HEK293T (cell line): ENCODE measurements around the gene UBL7.
"Not testable (repeated sequence)": the region's sequence is repeated elsewhere in the genome, so short reads cannot be mapped to it uniquely, and the experiment has no call there.

Experiments
- CTCF ChIA-PET: fragments of 350-600 bp; formaldehyde crosslinking; extraction: SDS; loops from one replicate; lab custom pipeline; 2021; ENCODE audit warnings: antibody characterized with exemption, inconsistent platforms; lab: Yijun Ruan, JAX
- POLR2A ChIA-PET: fragments of 350-600 bp; formaldehyde crosslinking; extraction: SDS; loops from one replicate; lab custom pipeline; 2020; ENCODE audit warnings: antibody characterized with exemption, inconsistent platforms; lab: Yijun Ruan, JAX
- DNase-seq: peaks from one replicate; pipeline ENCODE4 v3.0.0; 2012; ENCODE audit warnings: mixed read lengths; ENCODE audit errors: extremely low spot score
- ARNT ChIP-seq: fragments of 450-650 bp; IDR thresholded peaks from 2 replicates; pipeline ENCODE4 v1.6.1; 2017; ENCODE audit warnings: mild to moderate bottlenecking
- BHLHE40 ChIP-seq: fragments of 450-650 bp; IDR thresholded peaks from 2 replicates; pipeline ENCODE4 v1.6.1; 2016; ENCODE audit warnings: mild to moderate bottlenecking, moderate library complexity, borderline replicate concordance
- CTBP1 ChIP-seq: fragments of 450-650 bp; IDR thresholded peaks from 2 replicates; pipeline ENCODE4 v1.6.1; 2016; ENCODE audit warnings: borderline replicate concordance
- ELF4 ChIP-seq: fragments of 450-650 bp; IDR thresholded peaks from 2 replicates; pipeline ENCODE4 v1.6.1; 2017; ENCODE audit warnings: antibody characterized with exemption
- FOXA1 ChIP-seq: fragments of 450-650 bp; IDR thresholded peaks from 2 replicates; pipeline ENCODE4 v1.6.1; 2016; ENCODE audit warnings: mild to moderate bottlenecking
- FOXK2 ChIP-seq: fragments of 450-650 bp; IDR thresholded peaks from 2 replicates; pipeline ENCODE4 v1.6.1; 2016; ENCODE audit warnings: mild to moderate bottlenecking
- FOXM1 ChIP-seq: fragments of 450-650 bp; IDR thresholded peaks from 2 replicates; pipeline ENCODE4 v1.6.1; 2017; ENCODE audit warnings: mild to moderate bottlenecking, borderline replicate concordance
- HDGF ChIP-seq: fragments of 450-650 bp; IDR thresholded peaks from 2 replicates; pipeline ENCODE4 v1.6.1; 2017; ENCODE audit warnings: antibody characterized with exemption, borderline replicate concordance
- L3MBTL2 ChIP-seq: fragments of 450-650 bp; conservative IDR thresholded peaks from 2 replicates; pipeline ENCODE4 v1.6.1; 2016; ENCODE audit warnings: mild to moderate bottlenecking
- LEF1 ChIP-seq: fragments of 450-650 bp; IDR thresholded peaks from 2 replicates; pipeline ENCODE4 v1.6.1; 2017; ENCODE audit warnings: mild to moderate bottlenecking, borderline replicate concordance
- NFRKB ChIP-seq: fragments of 450-650 bp; IDR thresholded peaks from 2 replicates; pipeline ENCODE4 v1.6.1; 2016; ENCODE audit warnings: mild to moderate bottlenecking, moderate library complexity
- SP1 ChIP-seq: fragments of 450-650 bp; IDR thresholded peaks from 2 replicates; pipeline ENCODE4 v1.6.1; 2017
- SUZ12 ChIP-seq: fragments of 450-650 bp; IDR thresholded peaks from 2 replicates; pipeline ENCODE4 v1.6.1; 2016; ENCODE audit warnings: mild to moderate bottlenecking
- TARDBP ChIP-seq: fragments of 450-650 bp; IDR thresholded peaks from 2 replicates; pipeline ENCODE4 v1.6.1; 2016
- ZNF384 ChIP-seq: fragments of 450-650 bp; IDR thresholded peaks from 2 replicates; pipeline ENCODE4 v1.6.1; 2016
- TF ChIP-seq, protein P1 (sequence below): fragments of 450-650 bp; IDR thresholded peaks from 2 replicates; pipeline ENCODE4 v1.6.1; 2016

Gene UBL7

DNA sequence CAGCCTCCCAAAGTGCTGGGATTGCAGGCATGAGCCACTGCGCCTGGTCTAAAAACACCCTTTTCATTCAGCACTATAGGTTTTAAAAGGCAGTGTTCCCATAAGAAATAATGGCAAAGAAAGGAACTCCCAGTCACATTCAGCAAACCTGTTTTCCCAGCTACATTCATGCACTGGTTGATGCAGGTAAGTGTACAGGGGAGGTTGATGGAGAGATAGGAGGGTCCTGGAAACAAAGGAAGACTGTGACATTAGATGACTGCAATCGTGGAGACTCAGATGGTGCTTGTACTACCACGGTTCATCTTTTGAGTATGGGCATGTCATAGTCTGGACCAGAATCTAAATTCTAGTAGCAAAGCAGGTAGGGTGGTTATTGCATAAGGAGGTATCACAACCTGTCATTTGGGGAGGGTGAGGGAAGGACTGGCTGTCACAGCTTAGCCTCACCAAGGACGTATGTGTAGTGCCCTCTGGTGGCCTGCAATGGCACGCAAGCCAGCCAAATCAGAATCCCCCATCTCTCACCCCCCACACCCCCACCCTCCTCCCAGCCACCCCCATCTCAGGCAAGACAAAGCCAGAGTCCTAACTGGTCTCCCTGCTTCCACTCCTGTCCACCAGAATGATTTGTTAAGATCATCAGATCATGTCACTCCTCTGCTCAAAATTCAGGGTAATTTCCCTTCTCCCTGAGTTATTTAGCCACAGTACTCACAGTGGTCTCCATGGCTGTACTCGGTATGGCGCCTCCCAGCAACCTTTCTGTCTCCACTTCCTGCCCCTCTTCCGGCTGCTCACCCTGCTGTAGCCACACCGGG is 28.8 kb upstream of the UBL7 start:
- TF ChIP-seq HDGF (no peak), CTBP1 (no peak), FOXM1 (no peak), FOXK2 (no peak), ELF4 (no peak)
- ChIA-PET POLR2A (interaction anchor here (1.2 to 1.5 kb wide), 2 partner anchors 29 to 51 kb away, joined by 5 read pairs; partner anchors contain the start of genes ARID3B and UBL7), CTCF (interaction anchor here (0.6 to 1.7 kb wide), 6 partner anchors 12 to 246 kb away, joined by 3 to 10 read pairs (median 4); no protein-coding TSS in a partner anchor)
- peak; percentile 79 for DNase-seq

DNA sequence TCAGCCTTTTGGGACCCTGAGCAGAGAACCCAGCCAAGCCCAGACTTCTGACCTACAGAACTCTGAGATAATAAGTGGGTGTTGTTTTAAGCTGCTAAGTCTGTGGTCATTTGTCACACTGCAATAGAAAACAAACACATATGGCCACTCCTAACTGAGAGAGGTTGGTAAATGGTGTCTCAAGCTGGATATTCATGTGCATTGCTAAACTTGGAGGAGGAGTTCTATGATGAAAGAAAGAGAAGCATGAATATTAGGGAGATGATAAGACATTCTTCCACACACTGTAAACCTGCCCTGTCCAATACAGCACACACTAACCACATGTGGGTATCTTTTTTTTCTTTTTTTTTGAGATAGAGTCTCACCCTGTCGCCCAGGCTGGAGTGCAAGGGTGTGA is 27.8 kb upstream of the UBL7 start:
- ChIA-PET CTCF (interaction anchor here (1.1 to 1.7 kb wide), 3 partner anchors 11 to 106 kb away, joined by 4 to 10 read pairs (median 6); no protein-coding TSS in a partner anchor), POLR2A (interaction anchor here (1.5 kb wide), 1 partner anchor 28 kb away, joined by 5 read pairs; the partner anchor contains the start of gene UBL7)
- TF ChIP-seq ARNT, result no peak
- no peak for TF ChIP-seq SP1
- no peak for TF ChIP-seq HDGF
- no peak for TF ChIP-seq L3MBTL2
- TF ChIP-seq FOXK2, result no peak
- TF ChIP-seq CTBP1, result no peak
- TF ChIP-seq SUZ12, result no peak
- TF ChIP-seq ZNF384, result no peak
- TF ChIP-seq NFRKB, result no peak
- no peak for TF ChIP-seq BHLHE40
- TF ChIP-seq ELF4, result no peak
- no peak for TF ChIP-seq TARDBP
- no peak for TF ChIP-seq FOXM1
- TF ChIP-seq LEF1, result no peak
- DNase-seq, result no peak

DNA sequence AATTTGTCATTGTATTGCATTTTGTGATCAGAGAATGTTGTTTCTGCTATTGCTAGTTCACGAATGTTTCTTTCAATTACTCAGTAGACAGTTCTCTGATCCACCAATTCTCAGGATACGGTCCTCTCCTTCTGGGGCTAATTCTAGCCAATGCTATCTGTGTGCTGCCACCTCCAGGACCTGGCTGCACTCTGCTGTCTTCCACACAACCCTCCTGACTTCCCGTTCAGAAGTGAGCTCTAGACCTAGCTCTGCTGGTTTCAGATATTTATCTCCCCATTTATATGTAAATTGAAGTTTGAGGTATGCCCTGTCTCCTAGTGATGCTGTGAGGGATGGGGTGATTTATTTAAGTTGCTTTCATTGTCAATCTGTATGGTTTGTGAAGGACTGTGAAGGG is 21.7 kb upstream of the UBL7 start:
- DNase-seq, result no peak
- POLR2A ChIA-PET, result interaction anchor here (1.4 kb wide), 1 partner anchor 21 kb away, joined by 10 read pairs; the partner anchor contains the start of gene UBL7
- CTCF ChIA-PET, result interaction anchor here (0.7 to 1.2 kb wide), 4 partner anchors 11 to 104 kb away, joined by 3 to 10 read pairs (median 4); no protein-coding TSS in a partner anchor

DNA sequence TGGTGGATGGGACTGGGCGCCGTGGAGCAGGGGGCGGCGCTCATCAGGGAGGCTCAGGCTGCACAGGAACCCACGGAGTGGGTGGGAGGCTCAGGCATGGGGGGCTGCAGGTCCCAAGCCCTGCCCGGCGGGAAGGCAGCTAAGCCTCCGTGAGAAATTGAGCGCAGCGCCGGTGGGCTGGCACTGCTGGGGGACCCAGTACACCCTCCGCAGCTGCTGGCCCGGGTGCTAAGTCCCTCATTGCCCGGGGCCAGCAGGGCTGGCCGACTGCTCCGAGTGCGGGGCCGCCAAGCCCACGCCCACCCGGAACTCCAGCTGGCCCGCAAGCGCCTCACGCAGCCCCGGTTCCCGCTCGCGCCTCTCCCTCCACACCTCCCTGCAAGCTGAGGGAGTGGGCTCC is 19.4 kb upstream of the UBL7 start:
- DNase-seq, CTCF ChIA-PET: not testable (repeated sequence)
- POLR2A ChIA-PET, result interaction anchor here (2.1 kb wide), 1 partner anchor 19 kb away, joined by 10 read pairs; the partner anchor contains the start of gene UBL7

More for the DNA sequence above, 21.7 kb upstream of the UBL7 start:
- TF ChIP-seq FOXM1, result no peak

DNA sequence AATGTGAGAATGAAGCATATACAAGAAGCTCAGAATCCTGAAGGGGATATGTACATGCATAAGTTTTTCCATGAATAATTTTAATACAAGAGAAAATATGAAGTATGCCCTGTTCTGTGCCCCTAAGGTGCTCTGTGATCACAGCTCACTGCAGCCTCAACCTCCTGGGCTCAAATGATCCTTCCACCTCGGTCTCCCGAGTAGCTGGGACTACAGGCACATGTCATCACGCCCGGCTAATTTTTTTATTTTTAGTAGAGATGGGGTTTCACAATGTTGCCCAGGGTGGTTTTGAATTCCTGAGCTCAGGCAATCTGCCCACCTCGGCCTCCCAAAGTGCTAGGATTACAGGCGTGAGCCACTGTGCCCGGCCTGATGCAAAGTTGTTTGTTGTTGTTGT is 10.7 kb upstream of the UBL7 start:
- ChIA-PET CTCF (interaction anchor here (0.6 to 1.6 kb wide), 3 partner anchors 11 to 454 kb away, joined by 3 to 10 read pairs (median 4); no protein-coding TSS in a partner anchor), POLR2A (interaction anchor here (4.9 kb wide), 1 partner anchor 10 kb away, joined by 31 read pairs; the partner anchor contains the start of gene UBL7)
- DNase-seq, result not testable (repeated sequence)

DNA sequence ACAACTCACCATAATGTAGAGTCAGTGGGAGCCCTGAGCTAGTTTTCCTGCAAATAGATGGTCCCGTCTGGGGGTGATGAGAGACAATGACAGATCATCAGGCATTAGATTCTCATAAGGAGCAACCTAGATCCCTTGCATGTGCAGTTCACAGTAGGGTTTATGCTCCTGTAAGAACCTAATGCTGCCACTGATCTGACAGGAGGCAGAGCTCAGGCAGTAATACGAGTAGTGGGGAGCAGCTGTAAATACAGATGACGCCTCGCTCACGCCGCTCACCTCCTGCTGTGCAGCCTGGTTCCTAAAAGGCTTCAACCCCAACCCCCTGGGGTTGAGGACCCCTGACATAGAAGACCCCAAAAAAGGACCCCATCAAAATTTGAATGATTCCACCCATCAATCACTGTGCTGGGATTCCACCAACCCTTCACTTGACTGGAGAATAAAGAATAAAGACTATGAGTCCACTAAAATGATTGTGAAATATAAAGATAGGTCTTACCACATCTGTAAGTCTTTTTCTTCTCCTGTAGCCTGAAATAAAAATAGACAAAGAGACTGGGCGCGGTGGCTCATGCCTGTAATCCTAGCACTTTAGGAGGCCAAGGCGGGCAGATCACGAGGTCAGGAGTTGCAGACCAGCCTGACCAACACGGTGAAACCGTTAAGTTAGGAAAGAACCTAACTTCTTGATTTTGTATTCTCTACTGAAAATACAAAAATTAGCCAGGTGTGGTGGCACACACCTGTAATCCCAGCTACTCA is 9.9 kb upstream of the UBL7 start:
- DNase-seq, result no peak
- ChIA-PET POLR2A (interaction anchor here (4.9 kb wide), 1 partner anchor 9 kb away, joined by 31 read pairs; the partner anchor contains the start of gene UBL7), CTCF (interaction anchor here (0.6 to 1.6 kb wide), 2 partner anchors 12 to 455 kb away, joined by 4 to 10 read pairs; no protein-coding TSS in a partner anchor)
- TF ChIP-seq SUZ12, result no peak
- TF ChIP-seq FOXM1, result no peak
- no peak for TF ChIP-seq FOXA1
- TF ChIP-seq FOXK2, result no peak
- TF ChIP-seq HDGF, result no peak
- no peak for TF ChIP-seq SP1
- TF ChIP-seq TARDBP, result no peak
- TF ChIP-seq BHLHE40, result no peak

DNA sequence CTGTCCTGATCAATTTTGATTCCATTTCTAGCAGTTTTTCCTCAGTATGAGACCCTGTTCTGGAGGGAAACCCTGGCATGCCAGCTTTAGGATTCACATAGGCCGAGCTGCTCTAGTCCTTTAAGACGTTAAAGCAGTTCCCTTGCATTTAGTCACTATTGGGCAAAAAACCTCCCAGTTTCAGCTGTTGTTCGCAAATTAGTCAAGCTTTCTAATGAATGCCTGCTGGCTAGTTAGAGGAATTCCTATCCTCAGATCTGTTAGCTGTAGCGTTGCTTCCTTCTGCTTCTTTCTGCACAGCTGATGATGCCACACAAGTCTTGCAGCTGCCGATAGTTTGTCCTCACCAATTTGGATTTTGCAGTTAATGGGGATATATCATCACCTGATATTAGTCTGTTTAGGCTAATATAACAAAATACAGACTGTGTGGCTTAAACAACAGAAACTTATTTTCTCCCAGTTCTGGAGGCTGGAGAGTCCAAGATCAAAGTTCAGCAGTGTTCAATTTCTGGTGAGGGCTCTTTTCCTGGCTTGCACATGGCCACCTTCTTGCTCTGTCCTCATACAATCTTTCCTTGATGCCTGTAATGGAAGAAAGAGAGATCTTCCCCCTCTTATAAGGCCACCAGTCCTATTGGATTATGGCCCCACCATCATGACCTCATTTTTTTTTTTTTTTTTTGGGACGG is 7.5 kb upstream of the UBL7 start:
- POLR2A ChIA-PET, result no interaction called here
- TF ChIP-seq FOXM1 (no peak), LEF1 (no peak), SUZ12 (no peak), CTBP1 (no peak), FOXA1 (no peak), HDGF (no peak), TARDBP (no peak), BHLHE40 (no peak), L3MBTL2 (no peak), ARNT (no peak), ZNF384 (no peak), FOXK2 (no peak), ELF4 (no peak), SP1 (no peak), NFRKB (no peak)
- TF ChIP-seq, protein P1, sequence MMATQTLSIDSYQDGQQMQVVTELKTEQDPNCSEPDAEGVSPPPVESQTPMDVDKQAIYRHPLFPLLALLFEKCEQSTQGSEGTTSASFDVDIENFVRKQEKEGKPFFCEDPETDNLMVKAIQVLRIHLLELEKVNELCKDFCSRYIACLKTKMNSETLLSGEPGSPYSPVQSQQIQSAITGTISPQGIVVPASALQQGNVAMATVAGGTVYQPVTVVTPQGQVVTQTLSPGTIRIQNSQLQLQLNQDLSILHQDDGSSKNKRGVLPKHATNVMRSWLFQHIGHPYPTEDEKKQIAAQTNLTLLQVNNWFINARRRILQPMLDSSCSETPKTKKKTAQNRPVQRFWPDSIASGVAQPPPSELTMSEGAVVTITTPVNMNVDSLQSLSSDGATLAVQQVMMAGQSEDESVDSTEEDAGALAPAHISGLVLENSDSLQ, result no peak
- DNase-seq, result no peak
- CTCF ChIA-PET, result interaction anchor here (0.5 kb wide), 1 partner anchor 119 kb away, joined by 4 read pairs; no protein-coding TSS in a partner anchor
